ENCODE measurements around the gene MKNK1.

Gene MKNK1

GRCh38 chr1:46512135-46512791 lies 91.8 kb downstream of the MKNK1 start:
- H3K4me2 ChIP-seq (ENCODE audit: low read length), result no peak overlapping the region
- no peaks in the 10 kb centered on the region for H3K4me1 ChIP-seq (ENCODE audit: control insufficient read depth, insufficient read depth, low read length)
- H3K36me3 ChIP-seq (ENCODE audit: insufficient read depth, low read length), result no peaks in the 10 kb centered on the region
- H3K4me3 ChIP-seq (ENCODE audit: low read length), result no peak overlapping the region
- no peak overlapping the region for H3K9ac ChIP-seq (ENCODE audit: low read depth, low read length)
- no peaks in the 10 kb centered on the region for H3K9me3 ChIP-seq (replicated peaks; ENCODE audit: low read length)
- H3K27me3 ChIP-seq (ENCODE audit: control insufficient read depth, insufficient read depth, low read length), result peaks cover 24% of the 10 kb centered on the region

- H3K27me3 ChIP-seq (ENCODE audit: control insufficient read depth, insufficient read depth, low read length), result peaks cover 20% of the 10 kb centered on the region
- no peaks in the 10 kb centered on the region for H3K4me1 ChIP-seq (ENCODE audit: control insufficient read depth, insufficient read depth, low read length)
- H3K9me3 ChIP-seq (replicated peaks; ENCODE audit: low read length), result no peaks in the 10 kb centered on the region
- H3K4me3 ChIP-seq (ENCODE audit: low read length), result no peak overlapping the region
- no peak overlapping the region for H3K4me2 ChIP-seq (ENCODE audit: low read length)
- H3K36me3 ChIP-seq (ENCODE audit: insufficient read depth, low read length), result no peaks in the 10 kb centered on the region
- no peak overlapping the region for H3K9ac ChIP-seq (ENCODE audit: low read depth, low read length)
Measured at GRCh38 chr1:46510998-46511365, 93.1 kb downstream of the MKNK1 start.

DNA sequence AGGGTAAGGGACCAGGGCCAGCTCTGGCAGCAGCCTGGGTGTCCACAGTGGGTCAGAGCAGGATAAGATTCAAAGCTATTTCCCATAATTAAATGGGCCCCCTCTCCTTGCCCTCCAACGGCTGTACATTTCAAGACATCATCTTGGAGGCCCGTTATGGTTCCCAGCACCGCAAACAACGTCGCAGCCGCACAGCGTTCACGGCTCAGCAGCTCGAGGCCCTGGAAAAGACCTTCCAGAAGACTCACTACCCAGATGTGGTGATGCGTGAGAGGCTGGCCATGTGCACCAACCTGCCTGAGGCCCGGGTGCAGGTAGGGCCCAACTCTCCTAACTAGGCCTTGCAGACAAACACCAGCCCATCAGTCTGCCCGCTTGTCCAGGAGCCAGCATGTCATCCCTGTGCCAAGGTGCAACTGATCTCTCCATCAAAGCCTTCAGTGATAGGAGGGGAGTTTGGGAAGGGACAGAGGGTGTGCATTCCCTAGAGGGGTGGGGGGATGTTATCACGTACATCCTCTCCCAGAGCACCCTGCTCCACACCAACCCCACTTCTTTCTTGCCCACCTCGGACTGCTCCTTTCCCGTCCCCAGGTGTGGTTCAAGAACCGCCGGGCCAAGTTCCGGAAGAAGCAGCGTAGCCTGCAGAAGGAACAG lies 93.6 kb downstream of the MKNK1 start:
- Histone ChIP-seq H3K4me2 (ENCODE audit: low read length) (no peak overlapping the region), H3K9ac (ENCODE audit: low read depth, low read length) (no peak overlapping the region), H3K36me3 (ENCODE audit: insufficient read depth, low read length) (no peaks in the 10 kb centered on the region), H3K27me3 (ENCODE audit: control insufficient read depth, insufficient read depth, low read length) (peaks cover 16% of the 10 kb centered on the region), H3K4me3 (ENCODE audit: low read length) (no peak overlapping the region), H3K4me1 (ENCODE audit: control insufficient read depth, insufficient read depth, low read length) (no peaks in the 10 kb centered on the region), H3K9me3 (replicated peaks; ENCODE audit: low read length) (no peaks in the 10 kb centered on the region)

- Histone ChIP-seq H3K4me3 (ENCODE audit: low read length) (no peak overlapping the region), H3K9ac (ENCODE audit: low read depth, low read length) (no peak overlapping the region), H3K9me3 (replicated peaks; ENCODE audit: low read length) (no peaks in the 10 kb centered on the region), H3K36me3 (ENCODE audit: insufficient read depth, low read length) (no peaks in the 10 kb centered on the region), H3K27me3 (ENCODE audit: control insufficient read depth, insufficient read depth, low read length) (peaks cover 10% of the 10 kb centered on the region), H3K4me2 (ENCODE audit: low read length) (no peak overlapping the region), H3K4me1 (ENCODE audit: control insufficient read depth, insufficient read depth, low read length) (no peaks in the 10 kb centered on the region)
Measured at GRCh38 chr1:46508757-46509156, 95.3 kb downstream of the MKNK1 start.
